Hepatocyte (in vitro differentiated cells): ENCODE data around the gene JMJD8. TPM values are rescaled to one million over a fixed set of nuclear protein-coding genes. Genes with fewer than 3 reads are reported as not detected.
A peak's percentile ranks its signal among the peaks of the same experiment; 100 is the strongest.

Experiments used
- DNase-seq: peaks from one replicate; pipeline ENCODE4 v3.0.0-alpha.2; 2016; ENCODE audit warnings: low spot score
- H2AFZ ChIP-seq: fragments of 200-600 bp; sonication (generic); 2 replicates; pipeline ENCODE4 v1.6.0; 2016; ENCODE audit warnings: antibody characterized with exemption, mild to moderate bottlenecking
- H3K27ac ChIP-seq: fragments of 200-600 bp; sonication (generic); 2 replicates; pipeline ENCODE4 v1.5.1; 2016; ENCODE audit warnings: mild to moderate bottlenecking
- H3K27me3 ChIP-seq: fragments of 200-600 bp; sonication (generic); 2 replicates; pipeline ENCODE4 v1.6.1; 2016
- H3K36me3 ChIP-seq: fragments of 200-600 bp; sonication (generic); replicated peaks from 2 replicates; pipeline ENCODE4 v1.5.1; 2016; ENCODE audit warnings: low read depth; ENCODE audit not compliant: insufficient read depth
- H3K4me1 ChIP-seq: fragments of 200-600 bp; sonication (generic); 2 replicates; pipeline ENCODE4 v1.5.1; 2016; ENCODE audit warnings: mild to moderate bottlenecking, moderate library complexity; ENCODE audit not compliant: insufficient read depth
- H3K4me2 ChIP-seq: fragments of 200-600 bp; sonication (generic); 2 replicates; pipeline ENCODE4 v1.6.0; 2016
- H3K4me3 ChIP-seq: fragments of 200-600 bp; sonication (generic); 2 replicates; pipeline ENCODE4 v1.5.1; 2016; ENCODE audit warnings: mild to moderate bottlenecking
- H3K79me2 ChIP-seq: fragments of 200-600 bp; sonication (generic); 2 replicates; pipeline ENCODE4 v1.6.0; 2017; ENCODE audit warnings: mild to moderate bottlenecking
- H3K9me2 ChIP-seq: fragments of 200-600 bp; sonication (generic); replicated peaks from 2 replicates; pipeline ENCODE4 v1.6.0; 2017; ENCODE audit warnings: mild to moderate bottlenecking; ENCODE audit not compliant: insufficient read depth
- H3K9me3 ChIP-seq: fragments of 200-600 bp; sonication (generic); 2 replicates; pipeline ENCODE4 v1.5.1; 2016; ENCODE audit warnings: low read depth, mild to moderate bottlenecking
- H4K20me1 ChIP-seq: fragments of 200-600 bp; sonication (generic); 2 replicates; pipeline ENCODE4 v1.6.0; 2016; ENCODE audit warnings: mild to moderate bottlenecking; ENCODE audit not compliant: insufficient read depth, poor library complexity, severe bottlenecking
- EZH2 ChIP-seq: fragments of 200-600 bp; sonication (generic); IDR thresholded peaks from 2 replicates; pipeline ENCODE4 v1.6.1; 2016; ENCODE audit warnings: antibody characterized with exemption, mild to moderate bottlenecking, borderline replicate concordance
- EZH2phosphoT487 ChIP-seq: fragments of 200-600 bp; sonication (generic); IDR thresholded peaks from one replicate; pipeline ENCODE4 v1.6.1; 2018; ENCODE audit warnings: antibody characterized with exemption, mild to moderate bottlenecking, low read depth, moderate library complexity; ENCODE audit not compliant: unreplicated experiment, severe bottlenecking
- WGBS: methylation state at CpG from one replicate; pipeline ENCODE4 v1.1.6; 2016; ENCODE audit warnings: low lambda C conversion rate; ENCODE audit errors: missing lambda C conversion rate; 5-methylcytosine and 5-hydroxymethylcytosine counted together
- polyA plus RNA-seq: library from polyadenylated mRNA; unstranded; fragments of >200 nt; fragmentation: Nextera tagmentation; extraction: Ambion mirVana; gene quantifications from 2 replicates; pipeline ENCODE4 v1.2.1, GENCODE V29; 2016
- total RNA-seq: library from RNA; depleted of rRNA; stranded (reverse); fragments of >200 nt; gene quantifications from 2 replicates; pipeline ENCODE4 v1.2.3, GENCODE V29; 2014
- TF ChIP-seq, protein P1 (sequence below): fragments of 200-600 bp; sonication (generic); IDR thresholded peaks from 2 replicates; pipeline ENCODE4 v1.5.1; 2016; ENCODE audit warnings: antibody characterized with exemption, mild to moderate bottlenecking; ENCODE audit not compliant: poor library complexity

JMJD8 gene
- total and polyA plus RNA-seq, 2 experiments from 2014 or later = 44.3 to 84.3 TPM

DNA sequence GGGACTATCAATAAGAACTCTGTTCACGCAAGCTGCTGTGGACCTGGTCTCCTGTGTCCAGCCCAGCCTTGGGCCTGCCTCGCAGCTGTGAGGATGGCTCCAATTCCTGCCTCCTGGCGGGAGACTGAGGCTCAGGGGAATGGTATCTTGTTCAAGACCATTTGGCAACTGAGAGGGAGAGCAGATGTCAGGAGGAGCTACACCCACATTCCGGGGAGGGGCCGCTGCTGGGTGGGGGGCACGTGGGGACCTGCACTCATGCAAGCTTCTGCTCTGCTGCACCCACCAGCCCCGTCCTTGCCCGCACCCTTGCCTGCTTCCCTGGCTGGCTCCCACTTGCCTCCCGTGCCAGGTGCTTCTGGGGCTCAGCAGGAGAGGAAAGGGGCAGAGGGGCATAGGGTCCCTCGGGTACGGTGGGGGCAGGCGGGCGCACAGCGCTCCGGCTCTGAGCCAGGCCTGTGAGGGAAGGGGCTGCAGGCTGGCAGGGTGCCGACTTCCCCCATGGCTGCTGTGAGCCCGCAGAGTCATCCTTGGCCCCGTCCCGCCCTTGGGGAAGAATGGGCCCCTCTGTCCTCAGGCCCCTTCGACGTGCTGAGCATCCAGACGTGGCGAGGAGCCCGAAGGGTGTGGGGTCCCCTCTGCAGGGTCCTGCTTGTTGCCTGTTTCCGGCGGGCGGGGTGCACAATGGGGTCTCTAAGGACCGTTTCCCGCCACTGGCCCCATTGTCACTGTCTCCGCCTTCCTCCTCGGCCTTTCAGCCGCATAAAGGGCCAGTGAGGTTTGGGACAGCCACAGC, 33.5 kb upstream of the JMJD8 start:
- TF ChIP-seq, protein P1, sequence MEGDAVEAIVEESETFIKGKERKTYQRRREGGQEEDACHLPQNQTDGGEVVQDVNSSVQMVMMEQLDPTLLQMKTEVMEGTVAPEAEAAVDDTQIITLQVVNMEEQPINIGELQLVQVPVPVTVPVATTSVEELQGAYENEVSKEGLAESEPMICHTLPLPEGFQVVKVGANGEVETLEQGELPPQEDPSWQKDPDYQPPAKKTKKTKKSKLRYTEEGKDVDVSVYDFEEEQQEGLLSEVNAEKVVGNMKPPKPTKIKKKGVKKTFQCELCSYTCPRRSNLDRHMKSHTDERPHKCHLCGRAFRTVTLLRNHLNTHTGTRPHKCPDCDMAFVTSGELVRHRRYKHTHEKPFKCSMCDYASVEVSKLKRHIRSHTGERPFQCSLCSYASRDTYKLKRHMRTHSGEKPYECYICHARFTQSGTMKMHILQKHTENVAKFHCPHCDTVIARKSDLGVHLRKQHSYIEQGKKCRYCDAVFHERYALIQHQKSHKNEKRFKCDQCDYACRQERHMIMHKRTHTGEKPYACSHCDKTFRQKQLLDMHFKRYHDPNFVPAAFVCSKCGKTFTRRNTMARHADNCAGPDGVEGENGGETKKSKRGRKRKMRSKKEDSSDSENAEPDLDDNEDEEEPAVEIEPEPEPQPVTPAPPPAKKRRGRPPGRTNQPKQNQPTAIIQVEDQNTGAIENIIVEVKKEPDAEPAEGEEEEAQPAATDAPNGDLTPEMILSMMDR = no peak
- TF ChIP-seq EZH2phosphoT487 (no peak), EZH2 (no peak)
- no peaks in the 10 kb centered on the region for H3K36me3 ChIP-seq
- H3K4me2 ChIP-seq = no peak overlapping the region
- no peak for DNase-seq
- H3K27me3 ChIP-seq = peaks cover 16% of the 10 kb centered on the region
- no peak overlapping the region for H2AFZ ChIP-seq
- no peak overlapping the region for H3K4me3 ChIP-seq
- H3K27ac ChIP-seq = no peak overlapping the region
- 87% methylated on average over 24 of the region's 32 CpGs for WGBS
- H4K20me1 ChIP-seq = peaks cover 11% of the 10 kb centered on the region
- H3K9me3 ChIP-seq = no peaks in the 10 kb centered on the region
- H3K9me2 ChIP-seq = no peaks in the 10 kb centered on the region
- peaks cover 25% of the 10 kb centered on the region for H3K4me1 ChIP-seq
- H3K79me2 ChIP-seq = no peaks in the 10 kb centered on the region

DNA sequence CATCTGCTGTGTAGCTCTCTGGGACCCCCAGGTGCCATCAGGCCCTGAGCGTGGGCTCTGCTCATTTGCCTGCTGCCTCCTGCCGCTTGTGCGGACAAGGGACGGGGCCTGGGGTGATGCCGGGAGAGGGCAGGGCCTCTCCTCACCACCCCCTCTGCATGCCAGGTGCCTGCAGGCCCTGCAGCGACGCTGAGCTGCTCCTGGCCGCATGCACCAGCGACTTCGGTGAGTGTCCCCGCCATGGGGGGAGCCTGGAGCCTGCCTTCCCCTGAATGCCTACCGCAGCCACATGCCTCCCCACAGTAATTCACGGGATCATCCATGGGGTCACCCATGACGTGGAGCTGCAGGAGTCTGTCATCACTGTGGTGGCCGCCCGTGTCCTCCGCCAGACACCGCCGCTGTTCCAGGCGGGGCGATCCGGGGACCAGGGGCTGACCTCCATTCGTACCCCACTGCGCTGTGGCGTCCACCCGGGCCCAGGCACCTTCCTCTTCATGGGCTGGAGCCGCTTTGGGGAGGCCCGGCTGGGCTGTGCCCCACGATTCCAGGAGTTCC, 32.7 kb upstream of the JMJD8 start:
- no peak overlapping the region for H2AFZ ChIP-seq
- peaks cover 24% of the 10 kb centered on the region for H3K4me1 ChIP-seq
- H3K4me3 ChIP-seq = no peak overlapping the region
- WGBS = 92% methylated on average over 27 of the region's 29 CpGs
- no peaks in the 10 kb centered on the region for H3K9me3 ChIP-seq
- no peaks in the 10 kb centered on the region for H3K36me3 ChIP-seq
- no peaks in the 10 kb centered on the region for H3K79me2 ChIP-seq
- peaks cover 8% of the 10 kb centered on the region for H4K20me1 ChIP-seq
- H3K27me3 ChIP-seq = peaks cover 16% of the 10 kb centered on the region
- no peak for DNase-seq
- H3K9me2 ChIP-seq = no peaks in the 10 kb centered on the region
- no peak overlapping the region for H3K27ac ChIP-seq
- H3K4me2 ChIP-seq = no peak overlapping the region
- no peak for TF ChIP-seq EZH2phosphoT487
- TF ChIP-seq EZH2 = no peak
- TF ChIP-seq, protein P1 = no peak

DNA sequence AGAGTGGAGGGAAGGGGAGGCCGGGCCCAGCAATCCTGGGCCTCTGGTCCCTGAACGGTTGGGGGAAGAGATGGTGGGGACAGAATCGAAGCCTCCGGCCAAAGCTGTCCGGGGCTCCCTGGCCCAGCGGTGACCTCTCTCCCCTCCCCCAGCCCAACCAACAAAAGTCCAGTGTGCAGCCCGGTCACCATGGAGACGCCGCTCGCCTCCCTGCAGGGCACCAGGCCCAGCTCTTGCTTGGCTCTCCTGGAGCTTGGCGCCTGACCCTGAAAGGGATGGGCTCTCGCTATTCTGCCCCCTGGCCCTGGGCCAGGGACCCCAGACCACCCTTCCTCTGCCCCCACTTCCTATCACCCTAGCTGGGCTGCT, 32.0 kb upstream of the JMJD8 start:
- no peaks in the 10 kb centered on the region for H3K9me2 ChIP-seq
- H3K27ac ChIP-seq = no peak overlapping the region
- H2AFZ ChIP-seq = no peak overlapping the region
- no peaks in the 10 kb centered on the region for H3K79me2 ChIP-seq
- peaks cover 4% of the 10 kb centered on the region for H4K20me1 ChIP-seq
- H3K27me3 ChIP-seq = peaks cover 18% of the 10 kb centered on the region
- no peaks in the 10 kb centered on the region for H3K36me3 ChIP-seq
- no peak for DNase-seq
- no peak overlapping the region for H3K4me3 ChIP-seq
- no peaks in the 10 kb centered on the region for H3K9me3 ChIP-seq
- H3K4me2 ChIP-seq = peak overlapping the region; percentile 97
- TF ChIP-seq, protein P1 = no peak
- TF ChIP-seq EZH2 (no peak), EZH2phosphoT487 (no peak)
- H3K4me1 ChIP-seq = peaks cover 19% of the 10 kb centered on the region
- 18% methylated on average over 12 of the region's 12 CpGs for WGBS
